Nephron (organoid): ENCODE results near the gene SELENOH.

ENCODE experiments used
- H3K27ac Mint-ChIP-seq, 3 experiments: 2 replicates each; pipeline ENCODE4 v1.8.0; 2020; ENCODE audit warnings: mixed read lengths in 3 of 3, mild to moderate bottlenecking in 2 of 3, moderate library complexity in 1 of 3
- H3K27me3 Mint-ChIP-seq: 2 replicates; pipeline ENCODE4 v1.8.0; 2021; ENCODE audit warnings: low read depth, mild to moderate bottlenecking, moderate library complexity, mixed read lengths
- H3K36me3 Mint-ChIP-seq: 2 replicates; pipeline ENCODE4 v1.8.0; 2020; ENCODE audit warnings: low read depth, mixed read lengths
- H3K4me1 Mint-ChIP-seq: 2 replicates; pipeline ENCODE4 v1.8.0; 2020; ENCODE audit warnings: mixed read lengths
- H3K4me3 Mint-ChIP-seq, 3 experiments: 2 replicates each; pipeline ENCODE4 v1.8.0; 2020; ENCODE audit warnings: mild to moderate bottlenecking in 3 of 3, mixed read lengths in 3 of 3, moderate library complexity in 2 of 3
- H3K9me3 Mint-ChIP-seq: 2 replicates; pipeline ENCODE4 v1.8.0; 2020; ENCODE audit warnings: mixed read lengths
- CTCF ChIP-seq, 3 experiments: fragments of 200-600 bp; sonication (generic); IDR thresholded peaks; one replicate each; pipeline ENCODE4 v1.5.0; 2021; ENCODE audit warnings: antibody characterized with exemption in 3 of 3; ENCODE audit not compliant: unreplicated experiment in 3 of 3

The SELENOH gene

GRCh38 chr11:57727185-57727584 is 14.1 kb upstream of the SELENOH start:
- Mint-ChIP-seq H3K9me3 (no peaks in the 10 kb centered on the region), H3K4me1 (no peaks in the 10 kb centered on the region), H3K4me3 (no peak overlapping the region), H3K27me3 (no peaks in the 10 kb centered on the region), H3K27ac (no peak overlapping the region), H3K36me3 (peaks cover 9% of the 10 kb centered on the region)
- TF ChIP-seq CTCF (IDR thresholded peaks at IDR 0.05; ENCODE audit: unreplicated experiment in 3 of 3): no peak

DNA sequence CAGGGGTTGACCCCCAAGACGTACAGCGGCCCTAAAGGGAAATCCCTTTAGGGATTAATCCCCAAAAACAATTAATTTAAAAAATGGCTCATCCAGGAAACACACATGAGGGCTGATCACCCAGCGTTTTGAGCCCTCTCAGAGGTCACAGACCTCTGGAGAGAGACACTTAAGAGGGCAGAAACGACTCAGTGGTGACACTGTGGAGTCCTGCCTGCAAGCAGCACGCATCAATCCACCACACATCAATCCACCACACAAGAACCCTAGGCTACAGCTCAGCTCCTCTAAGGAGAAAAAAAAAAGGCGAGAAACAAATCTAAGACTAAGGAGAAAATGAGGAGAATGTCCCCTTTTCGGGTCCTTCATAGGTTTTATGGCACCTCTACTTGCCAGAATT is 12.5 kb upstream of the SELENOH start:
- Mint-ChIP-seq H3K27me3 (no peaks in the 10 kb centered on the region), H3K27ac (no peak overlapping the region), H3K36me3 (peaks cover 9% of the 10 kb centered on the region), H3K9me3 (no peaks in the 10 kb centered on the region), H3K4me1 (no peaks in the 10 kb centered on the region), H3K4me3 (no peak overlapping the region)
- TF ChIP-seq CTCF (IDR thresholded peaks at IDR 0.05; ENCODE audit: unreplicated experiment in 3 of 3): no peak

- Mint-ChIP-seq H3K27me3 (no peaks in the 10 kb centered on the region), H3K4me1 (no peaks in the 10 kb centered on the region), H3K4me3 (no peak overlapping the region)
These were observed 11.8 kb upstream of the SELENOH start for GRCh38 chr11:57729479-57729878.

GRCh38 chr11:57732661-57733060 is 8.6 kb upstream of the SELENOH start:
- Mint-ChIP-seq H3K27ac (no peak overlapping the region), H3K36me3 (peaks cover 20% of the 10 kb centered on the region), H3K4me3 (no peak overlapping the region), H3K27me3 (no peaks in the 10 kb centered on the region), H3K4me1 (no peaks in the 10 kb centered on the region), H3K9me3 (no peaks in the 10 kb centered on the region)
- no peak for TF ChIP-seq CTCF (IDR thresholded peaks at IDR 0.05; ENCODE audit: unreplicated experiment in 3 of 3)

More at GRCh38 chr11:57729479-57729878, 11.8 kb upstream of the SELENOH start:
- Mint-ChIP-seq H3K36me3 (peaks cover 13% of the 10 kb centered on the region), H3K27ac (no peak overlapping the region), H3K9me3 (no peaks in the 10 kb centered on the region)
- no peak for TF ChIP-seq CTCF (IDR thresholded peaks at IDR 0.05; ENCODE audit: unreplicated experiment in 3 of 3)

- peaks cover under 1% of the 10 kb centered on the region for H3K4me1 Mint-ChIP-seq
- H3K9me3 Mint-ChIP-seq: no peaks in the 10 kb centered on the region
- H3K36me3 Mint-ChIP-seq: peaks cover 35% of the 10 kb centered on the region
- no peak overlapping the region for H3K4me3 Mint-ChIP-seq
- no peaks in the 10 kb centered on the region for H3K27me3 Mint-ChIP-seq
- no peak for TF ChIP-seq CTCF (IDR thresholded peaks at IDR 0.05; ENCODE audit: unreplicated experiment in 3 of 3)
- H3K27ac Mint-ChIP-seq: peak overlapping the region in 1 of 3 experiments; percentile 72
These were observed 5.5 kb upstream of the SELENOH start for GRCh38 chr11:57735619-57736298.

DNA sequence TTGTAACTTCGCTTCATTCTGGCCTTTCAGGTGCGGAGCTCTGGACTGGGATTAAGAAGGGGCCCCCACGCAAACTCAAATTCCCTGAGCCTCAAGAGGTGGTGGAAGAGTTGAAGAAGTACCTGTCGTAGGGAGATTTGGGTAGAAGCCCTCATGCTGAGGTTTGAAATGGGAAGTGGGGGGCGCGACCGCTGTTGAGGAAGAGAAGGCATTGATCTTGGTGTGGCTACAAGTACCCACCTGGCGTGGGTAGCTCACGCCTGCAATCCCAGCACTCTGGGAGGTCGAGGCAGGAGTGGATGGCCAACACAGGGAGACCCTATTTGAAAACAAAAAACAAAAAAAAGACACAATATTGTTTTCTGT is 779 bp downstream of the SELENOH start:
- peak overlapping the region; percentile 95 to 99 (median 97) for H3K4me3 Mint-ChIP-seq
- no peak for TF ChIP-seq CTCF (IDR thresholded peaks at IDR 0.05; ENCODE audit: unreplicated experiment in 3 of 3)
- H3K27ac Mint-ChIP-seq: peak overlapping the region; percentile 97 to 99 (median 98)
- peaks cover 62% of the 10 kb centered on the region for H3K36me3 Mint-ChIP-seq
- H3K9me3 Mint-ChIP-seq: no peaks in the 10 kb centered on the region
- peaks cover 18% of the 10 kb centered on the region for H3K4me1 Mint-ChIP-seq
- H3K27me3 Mint-ChIP-seq: peaks cover 7% of the 10 kb centered on the region
